Measurements from ENCODE around the gene RER1.
"Not testable (repeated sequence)": the region's sequence is repeated elsewhere in the genome, so short reads cannot be mapped to it uniquely, and the experiment has no call there.

RER1 gene

DNA sequence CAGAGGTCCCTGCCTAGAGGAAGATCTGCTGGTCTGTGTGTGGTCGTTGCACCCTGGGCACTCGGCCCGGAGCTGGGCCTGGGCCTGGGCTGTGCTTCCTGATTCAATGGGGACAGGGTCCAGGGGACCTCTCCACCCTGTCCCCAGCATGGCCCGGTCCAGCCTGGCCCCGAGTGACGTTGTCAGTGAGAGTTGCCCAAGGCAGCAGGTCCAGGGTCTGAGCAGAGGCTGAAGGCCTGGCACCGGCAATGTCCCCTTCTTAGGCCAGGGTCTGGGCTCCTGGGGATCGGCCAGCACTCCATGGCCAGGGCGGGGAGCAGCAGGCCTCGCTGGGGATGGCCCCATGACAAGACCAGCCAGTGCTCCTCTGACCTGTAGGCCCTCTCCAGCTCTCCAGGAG lies 36.3 kb downstream of the RER1 start:
- no peak for DNase-seq (ENCODE audit: low read depth)

DNA sequence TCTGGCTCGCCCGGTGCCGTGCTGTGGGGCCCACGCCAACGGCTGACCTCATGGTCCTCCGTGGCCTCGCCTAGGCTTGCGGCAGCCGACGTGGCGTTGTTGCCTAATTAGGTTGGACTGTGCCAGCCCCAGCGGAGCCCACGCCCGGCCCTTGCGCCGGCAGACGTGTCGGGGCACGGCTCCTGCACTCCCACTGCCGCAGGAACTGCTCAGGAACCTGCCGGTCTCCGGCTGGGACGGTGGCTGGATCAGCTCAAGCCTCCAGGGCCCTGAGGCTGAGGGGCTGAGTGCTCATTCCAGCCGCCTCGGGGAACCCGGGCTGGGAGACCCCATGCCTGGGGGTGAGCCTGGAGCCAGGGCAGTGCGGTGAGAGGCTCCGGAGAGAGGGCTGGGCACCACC lies 36.8 kb downstream of the RER1 start:
- no peak for DNase-seq (ENCODE audit: low read depth)

DNA sequence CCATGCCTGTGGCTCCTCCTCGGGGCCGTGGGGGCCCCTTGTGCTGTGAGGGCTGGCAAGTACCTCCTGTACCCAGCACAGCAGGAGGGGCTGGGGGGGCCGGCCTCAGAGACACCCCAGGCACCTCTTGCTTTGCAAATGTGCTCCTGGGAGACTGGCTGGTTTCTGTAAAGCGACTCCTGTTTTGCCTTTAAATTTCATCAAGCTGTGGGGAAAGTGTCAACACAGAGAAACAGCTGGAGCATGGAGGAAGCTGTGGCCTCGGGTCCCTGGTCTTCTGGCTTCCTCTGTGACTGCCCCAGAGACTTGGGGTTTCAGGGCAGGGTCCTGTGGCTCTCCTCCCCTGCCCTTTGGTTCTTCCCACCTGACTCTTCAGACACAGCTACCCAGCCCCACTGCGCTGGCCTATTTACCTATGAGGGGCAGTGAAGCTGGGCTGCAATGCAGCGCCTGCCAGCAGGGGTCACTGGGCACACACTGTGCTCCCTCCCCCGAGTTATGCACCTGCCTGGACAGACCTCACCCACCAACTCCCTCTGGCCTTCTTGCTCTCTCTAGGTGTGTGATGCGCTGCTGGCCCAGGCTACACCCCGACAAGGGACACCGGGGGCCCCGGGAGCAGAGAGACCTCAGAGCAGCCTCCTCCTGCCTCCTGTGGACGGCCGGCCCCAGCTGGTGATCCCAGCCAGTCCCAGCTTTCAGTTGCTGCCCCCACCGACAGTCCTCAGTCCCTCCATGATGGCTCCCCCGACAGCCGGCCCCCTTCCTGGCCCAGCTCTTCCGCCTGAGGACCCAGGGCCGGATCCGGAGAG lies 38.3 kb downstream of the RER1 start:
- DNase-seq (ENCODE audit: low read depth) = no peak

DNA sequence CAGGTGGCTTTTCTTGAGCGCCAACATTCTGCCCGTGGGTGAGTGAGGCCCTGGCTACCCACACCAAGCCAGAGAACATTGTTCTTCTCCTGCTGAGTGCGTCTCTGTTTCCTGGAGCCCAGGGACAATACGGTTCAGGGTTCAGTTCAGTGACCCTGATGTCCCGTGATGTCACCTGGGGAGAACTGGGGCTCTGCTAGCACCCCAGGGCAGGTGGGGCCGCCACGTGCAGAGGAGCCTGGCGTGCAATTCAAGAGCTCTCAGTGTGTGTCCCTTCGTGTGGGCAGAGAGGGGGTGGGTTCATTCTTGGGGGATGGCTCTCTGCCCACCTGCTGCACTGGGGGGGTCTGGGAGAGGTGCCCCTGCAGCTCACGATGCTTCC lies 38.9 kb downstream of the RER1 start:
- DNase-seq (ENCODE audit: low read depth) = no peak

DNA sequence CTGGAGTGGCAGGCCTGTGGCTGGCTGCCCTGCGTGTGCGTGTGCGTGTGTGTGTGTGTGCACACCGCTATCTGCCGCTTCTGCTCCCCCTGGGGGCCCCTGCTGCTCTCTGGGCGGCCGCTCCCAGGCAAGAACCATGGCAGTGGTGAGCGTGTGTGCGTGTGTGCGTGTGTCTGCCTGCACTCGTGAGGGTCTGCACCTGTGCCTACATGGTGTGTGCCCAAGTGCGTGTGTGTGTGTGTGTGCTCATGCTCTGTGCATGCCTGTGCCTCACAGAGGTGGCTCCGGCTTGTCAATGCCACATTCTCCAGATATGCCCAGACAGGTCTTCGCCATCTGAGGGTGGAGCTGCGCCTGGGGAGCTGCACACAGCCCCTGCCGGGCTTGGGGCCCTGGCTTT lies 39.5 kb downstream of the RER1 start:
- no peak for DNase-seq (ENCODE audit: low read depth)

DNA sequence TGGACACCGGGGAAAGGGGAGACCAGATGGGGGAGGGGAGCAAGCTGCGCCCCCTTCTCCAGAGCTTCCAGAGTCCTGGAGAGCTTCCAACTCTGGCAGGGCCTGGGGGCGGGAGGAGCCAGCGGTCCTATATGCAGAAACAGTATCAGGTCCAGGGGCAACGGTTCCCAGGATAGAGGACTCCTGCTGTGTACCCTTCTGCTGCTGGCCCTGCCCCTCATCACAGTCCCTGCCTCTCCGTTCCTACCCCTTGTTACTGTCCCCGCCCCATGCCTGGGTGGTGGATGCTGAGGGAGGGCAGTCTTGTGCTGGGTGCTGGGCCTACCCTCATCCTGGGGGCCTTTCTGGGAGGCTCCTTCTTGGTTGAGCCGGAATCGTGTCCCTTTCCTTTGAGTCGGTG lies 39.9 kb downstream of the RER1 start:
- DNase-seq (ENCODE audit: low read depth) = no peak

DNA sequence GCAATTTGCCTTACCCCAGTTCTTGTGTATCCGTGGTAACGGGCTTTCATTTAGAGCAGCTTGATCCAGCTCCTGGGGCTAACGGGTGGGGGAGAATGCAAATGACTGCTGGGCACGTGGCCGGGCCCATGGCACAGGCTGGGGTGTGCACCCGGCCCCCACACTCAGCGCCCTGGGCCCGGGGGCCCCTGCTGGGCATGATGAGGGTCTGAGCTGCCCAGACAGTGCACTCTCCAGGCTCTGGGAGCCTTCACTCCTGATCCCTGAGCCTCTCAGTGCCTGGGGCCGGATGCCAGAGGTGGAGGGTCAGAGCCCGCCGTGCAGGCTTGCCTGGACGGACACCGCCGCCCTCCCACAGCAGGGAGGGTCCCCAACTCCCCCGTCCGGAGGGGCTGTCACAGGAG lies 40.8 kb downstream of the RER1 start:
- no peak for DNase-seq (ENCODE audit: low read depth)

DNA sequence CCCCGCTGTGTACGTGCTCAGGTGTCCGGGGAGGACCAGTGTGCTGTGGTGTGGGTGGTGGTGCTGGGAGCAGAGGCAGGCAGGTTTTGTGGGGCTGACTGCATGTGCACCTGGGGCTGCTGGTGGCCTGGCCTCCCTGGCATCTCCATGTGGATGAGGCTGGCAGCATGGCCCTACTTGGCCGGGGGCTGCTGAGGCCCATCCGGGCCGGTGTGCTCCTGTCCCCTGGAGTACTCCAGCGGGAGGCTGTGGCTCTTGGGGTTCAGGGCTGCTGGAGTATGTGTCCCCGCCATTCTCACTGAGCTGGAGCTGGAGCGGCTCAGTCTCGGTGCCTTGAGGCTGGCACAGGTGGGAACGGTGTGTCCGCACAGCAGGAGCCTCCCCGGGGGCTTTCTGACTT lies 41.6 kb downstream of the RER1 start:
- no peak for DNase-seq (ENCODE audit: low read depth)

DNA sequence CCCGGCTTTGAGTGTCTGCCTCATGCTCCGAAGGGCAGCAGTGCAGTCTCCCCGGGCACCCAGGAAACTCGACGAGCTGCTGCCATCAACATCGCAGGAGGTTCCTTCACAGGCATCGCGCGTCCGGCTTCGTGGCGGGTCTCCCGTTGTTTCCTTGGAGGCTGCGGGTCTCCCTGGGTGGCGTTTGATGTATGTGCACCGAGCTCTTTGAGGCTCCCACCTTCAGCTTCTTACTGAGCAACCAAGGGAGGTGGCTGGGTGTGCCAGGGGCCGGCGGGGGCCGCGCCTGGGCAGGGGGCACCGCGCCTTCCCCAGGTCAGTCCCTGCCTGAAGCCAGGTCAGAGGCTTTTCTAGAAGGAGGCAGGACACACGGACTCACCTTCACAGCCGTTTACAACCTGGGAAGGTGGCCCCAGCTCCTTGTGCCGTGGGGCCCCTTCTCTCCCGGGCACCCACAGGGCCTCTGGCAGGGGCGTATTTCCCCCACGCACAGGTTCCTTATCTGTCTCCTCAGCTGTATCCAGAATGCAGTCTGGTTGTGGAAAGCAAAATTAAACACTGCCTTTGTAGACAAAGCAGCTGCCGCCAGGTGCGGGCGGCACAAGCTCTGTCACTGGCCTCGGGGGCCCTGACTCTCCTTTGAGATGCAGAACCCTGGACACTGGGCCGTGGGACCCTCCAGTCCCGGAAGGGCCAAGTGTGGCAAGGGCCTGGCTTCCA lies 42.5 kb downstream of the RER1 start:
- no peak for DNase-seq (ENCODE audit: low read depth)

DNA sequence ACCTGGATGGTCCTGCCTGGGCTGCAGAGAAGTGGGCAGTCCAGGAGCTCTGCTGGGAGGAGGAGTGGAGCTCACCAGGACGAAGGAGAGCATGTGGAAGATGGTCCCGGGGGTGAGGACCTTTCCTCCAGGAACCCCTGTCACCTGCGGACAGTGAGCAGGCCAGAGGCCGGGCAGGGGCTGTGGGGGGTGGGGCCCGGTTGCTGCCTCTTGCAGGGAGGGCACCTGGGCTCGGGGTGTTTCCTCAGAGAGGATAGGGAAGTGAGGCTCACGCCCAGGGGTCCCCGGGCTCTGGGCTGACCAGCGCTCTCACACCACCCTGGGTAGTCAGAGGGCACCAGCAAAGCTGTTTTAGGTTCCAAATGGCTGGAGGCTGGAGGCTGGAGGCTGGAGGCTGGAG lies 43.5 kb downstream of the RER1 start:
- DNase-seq (ENCODE audit: low read depth) = no peak

DNA sequence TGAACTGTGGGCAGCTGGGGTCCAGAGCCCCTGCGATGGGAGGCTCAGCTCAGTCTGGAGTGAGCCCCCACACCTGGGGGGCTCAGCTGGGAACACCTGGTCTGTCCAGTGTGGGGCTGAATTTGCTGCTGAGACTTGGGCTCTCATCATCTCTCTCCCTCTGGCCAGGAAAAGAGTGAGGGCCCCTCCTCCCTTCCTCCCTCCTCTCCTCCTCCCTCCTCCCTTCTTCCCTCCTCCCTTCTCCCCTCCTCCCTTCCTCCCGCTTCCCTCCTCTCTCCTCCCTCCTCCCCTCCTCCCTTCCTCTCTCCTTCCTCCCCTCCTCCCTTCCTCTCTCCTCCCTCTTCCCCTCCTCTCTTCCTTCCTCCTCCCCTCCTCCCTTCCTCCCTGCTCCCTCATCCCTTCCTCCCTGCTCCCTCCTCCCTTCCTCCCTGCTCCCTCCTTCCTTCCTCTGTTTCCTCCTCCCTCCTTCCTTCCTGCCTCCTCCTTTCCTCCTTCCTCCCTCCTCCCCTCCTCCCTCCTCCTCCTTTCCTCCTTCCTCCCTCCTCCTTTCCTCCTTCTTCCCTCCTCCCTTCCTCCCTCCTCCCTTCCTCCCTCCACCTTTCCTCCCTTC lies 44.2 kb downstream of the RER1 start:
- no peak for DNase-seq (ENCODE audit: low read depth)

DNA sequence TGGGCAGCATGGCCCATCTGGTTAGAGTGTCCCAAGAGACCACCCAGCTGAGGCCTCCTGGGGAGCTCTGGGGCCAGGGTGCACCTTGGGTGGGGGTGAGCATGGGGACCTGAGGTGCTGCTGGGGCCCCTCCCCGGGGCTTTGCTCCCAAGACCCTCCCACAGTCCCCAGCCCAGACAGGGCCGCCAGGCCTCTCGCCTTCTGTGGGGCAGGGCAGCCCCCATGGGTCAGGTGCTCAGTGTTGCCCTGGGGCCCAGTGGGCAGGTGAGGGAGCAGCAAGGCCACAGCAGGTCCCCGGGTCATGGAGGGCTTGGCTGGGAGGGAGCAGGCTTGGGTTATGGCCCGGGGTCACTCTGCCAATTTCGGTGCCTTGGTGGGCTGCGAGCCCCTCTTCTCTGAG lies 45.2 kb downstream of the RER1 start:
- DNase-seq (ENCODE audit: low read depth) = no peak

DNA sequence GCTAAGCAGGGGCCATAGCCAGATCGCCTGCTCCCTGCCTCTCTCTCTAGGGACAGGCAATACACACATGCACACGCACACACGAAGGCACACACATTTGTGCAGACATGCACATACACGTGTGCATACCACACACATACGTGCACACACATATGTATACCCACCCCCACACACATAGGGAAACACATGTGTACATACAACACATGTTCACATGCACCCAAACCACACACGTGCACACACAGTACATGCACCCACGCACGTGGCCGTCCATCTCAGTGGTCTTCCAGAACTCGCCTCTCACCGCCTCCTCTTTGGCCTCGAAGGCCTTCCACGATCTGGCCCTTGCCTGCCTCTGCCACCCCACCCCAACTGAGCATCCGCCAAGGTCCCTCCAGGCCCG lies 46.0 kb downstream of the RER1 start:
- DNase-seq (ENCODE audit: low read depth) = no peak

DNA sequence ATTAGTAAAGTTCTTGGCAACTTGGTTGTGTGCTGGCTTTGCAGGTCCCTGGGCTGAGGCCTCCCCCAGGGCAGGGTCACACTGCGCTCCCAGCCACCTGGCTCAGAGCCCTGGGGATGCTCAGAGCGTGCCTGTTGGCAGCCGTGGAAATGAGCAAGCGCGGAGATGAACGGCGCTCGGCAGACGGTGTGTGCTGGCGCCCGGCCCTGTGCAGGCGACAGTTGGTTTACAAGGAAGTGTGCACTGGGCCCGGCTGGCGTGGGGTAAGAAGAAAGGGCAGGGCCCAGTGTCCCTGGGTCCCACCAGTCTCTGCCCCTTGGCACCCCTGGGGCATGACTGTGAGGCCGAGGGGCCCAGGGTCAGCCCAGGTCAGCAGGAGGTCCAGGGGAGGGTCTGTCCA lies 46.4 kb downstream of the RER1 start:
- no peak for DNase-seq (ENCODE audit: low read depth)

DNA sequence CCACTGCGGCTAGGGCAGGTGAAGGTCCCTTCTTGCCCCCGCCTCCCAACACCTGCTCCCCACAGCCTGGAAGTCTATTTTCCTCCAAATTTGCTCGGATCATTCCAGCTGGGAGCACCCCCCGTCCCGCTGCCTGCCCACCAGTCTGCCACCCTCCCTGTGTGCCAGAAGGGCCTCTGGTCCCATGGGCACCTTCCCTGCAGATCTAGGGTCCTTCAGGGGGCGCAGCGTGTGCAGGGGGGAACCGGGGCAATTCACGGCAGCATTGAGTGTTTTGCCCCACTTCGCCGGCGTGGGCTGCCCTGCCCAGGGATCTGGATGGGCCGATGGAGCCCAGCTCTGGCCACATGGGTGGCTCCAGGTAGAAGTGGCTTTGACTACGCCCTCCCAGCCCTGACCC lies 47.0 kb downstream of the RER1 start:
- no peak for DNase-seq (ENCODE audit: low read depth)

DNA sequence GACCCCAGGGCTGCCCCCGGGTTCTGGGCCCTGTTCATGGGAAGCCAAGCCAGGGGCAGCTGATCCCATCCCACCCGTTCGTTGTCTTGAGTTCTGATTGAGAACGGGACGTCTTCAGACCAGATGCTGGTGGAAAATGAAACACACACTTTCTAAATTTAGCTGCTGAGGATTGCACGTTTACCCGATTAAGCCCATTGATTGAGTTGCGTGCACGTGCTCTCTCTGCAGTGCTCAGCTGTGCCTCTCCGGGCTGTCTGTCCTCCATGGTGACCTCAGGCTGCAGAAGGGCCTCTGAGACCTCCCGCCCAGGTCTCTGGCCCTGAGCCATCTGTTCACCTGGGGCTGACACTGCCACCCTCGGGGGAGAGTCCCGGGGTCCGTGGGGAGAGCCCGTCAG lies 47.7 kb downstream of the RER1 start:
- DNase-seq (ENCODE audit: low read depth) = no peak

DNA sequence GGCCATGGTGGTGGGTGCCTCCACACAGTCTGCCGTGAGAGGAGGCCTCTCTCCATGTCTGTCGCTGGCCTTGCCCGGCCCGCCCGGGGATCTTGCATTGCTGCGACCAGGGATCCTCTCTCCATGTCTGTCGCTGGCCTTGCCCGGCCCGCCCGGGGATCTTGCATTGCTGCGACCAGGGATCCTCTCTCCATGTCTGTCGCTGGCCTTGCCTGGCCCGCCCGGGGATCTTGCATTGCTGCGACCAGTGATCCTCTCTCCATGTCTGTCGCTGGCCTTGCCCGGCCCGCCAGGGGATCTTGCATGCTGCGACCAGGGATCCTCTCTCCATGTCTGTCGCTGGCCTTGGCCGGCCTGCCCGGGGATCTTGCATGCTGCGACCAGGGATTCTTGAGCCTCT lies 48.7 kb downstream of the RER1 start:
- not testable (repeated sequence) for DNase-seq (ENCODE audit: low read depth)

DNA sequence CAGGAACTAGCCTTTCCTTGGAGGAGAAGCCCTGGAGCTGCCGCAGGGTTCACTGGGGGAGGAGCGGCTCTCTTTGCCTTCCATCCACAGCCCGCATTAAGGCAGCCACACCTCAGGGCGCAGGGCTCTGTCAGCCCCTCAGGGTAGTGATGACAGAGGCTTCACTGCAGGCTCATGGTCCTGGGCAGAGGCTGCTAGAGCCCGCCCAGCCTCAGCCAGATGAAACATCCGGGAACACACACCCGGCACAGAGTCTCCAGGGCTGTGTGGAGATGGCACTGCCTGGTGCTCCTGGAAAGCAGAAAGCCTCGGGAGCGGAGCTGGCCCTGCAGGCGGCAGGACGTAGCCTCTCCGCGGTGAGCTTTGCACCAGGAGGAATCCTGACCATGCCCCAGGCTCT lies 50.1 kb downstream of the RER1 start:
- no peak for DNase-seq (ENCODE audit: low read depth)

DNA sequence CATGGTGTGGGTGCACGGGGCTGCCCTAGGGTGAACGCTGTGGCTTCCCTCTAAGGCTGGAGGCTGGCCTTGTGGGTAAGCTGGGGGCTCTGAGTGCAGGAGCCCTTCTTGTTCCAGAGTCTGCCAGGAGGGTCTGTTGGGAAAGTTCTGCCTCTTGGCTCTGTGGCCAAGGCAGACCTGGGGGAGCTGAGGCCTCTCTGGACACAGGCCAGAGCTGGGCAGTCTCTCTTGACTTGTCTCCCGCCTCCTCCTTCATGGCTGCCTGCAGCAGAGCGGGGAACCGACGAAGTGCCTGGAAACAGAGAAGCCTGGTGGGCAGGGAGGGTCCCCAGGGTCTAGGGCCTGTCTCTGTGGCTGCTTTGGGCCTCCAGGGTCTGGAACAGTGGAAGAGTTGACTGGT lies 51.0 kb downstream of the RER1 start:
- DNase-seq (ENCODE audit: low read depth) = no peak

DNA sequence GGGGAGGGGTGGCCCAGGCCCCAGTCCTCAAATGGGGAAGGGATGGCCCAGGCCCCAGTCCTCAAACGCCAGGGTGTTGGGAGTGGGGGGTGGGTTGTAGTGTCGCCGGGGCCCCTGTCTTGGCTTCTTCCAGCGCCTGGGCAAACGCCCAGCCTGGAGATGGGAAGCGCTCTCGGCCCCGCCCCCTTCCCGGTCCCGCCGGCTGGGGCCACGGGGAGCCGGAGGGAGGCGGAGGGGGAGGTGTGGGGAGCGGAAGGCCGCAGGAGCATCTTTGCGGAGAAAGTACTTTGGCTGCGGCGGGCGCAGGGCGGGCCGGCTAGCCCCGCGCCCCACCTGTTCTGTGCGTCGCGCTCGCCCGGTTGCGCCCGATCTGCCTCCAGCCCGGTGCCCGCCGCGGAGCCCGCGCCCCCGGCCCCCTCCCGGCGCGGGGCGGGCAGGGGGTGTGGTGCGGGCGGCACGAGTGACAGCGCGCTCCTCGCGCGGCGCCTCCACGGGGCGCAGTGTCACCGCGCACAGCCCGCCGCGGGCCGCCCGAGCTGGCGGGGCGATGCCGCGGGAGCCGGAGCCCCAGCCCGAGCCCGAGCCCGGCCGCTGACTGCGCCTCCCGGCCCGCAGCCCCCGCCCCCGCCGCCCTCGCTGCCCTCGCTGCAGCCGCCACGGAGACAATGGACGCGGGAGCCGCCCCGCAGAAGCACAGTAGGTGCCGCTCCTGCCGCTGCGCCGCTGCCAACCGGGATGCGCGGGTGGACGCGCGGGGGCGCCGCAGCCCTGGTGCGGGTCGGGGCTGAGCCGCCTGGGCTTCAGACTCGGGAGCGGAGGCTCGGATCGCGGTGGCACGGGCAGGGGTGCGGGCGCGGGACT lies 51.9 kb downstream of the RER1 start:
- DNase-seq (ENCODE audit: low read depth) = no peak

DNA sequence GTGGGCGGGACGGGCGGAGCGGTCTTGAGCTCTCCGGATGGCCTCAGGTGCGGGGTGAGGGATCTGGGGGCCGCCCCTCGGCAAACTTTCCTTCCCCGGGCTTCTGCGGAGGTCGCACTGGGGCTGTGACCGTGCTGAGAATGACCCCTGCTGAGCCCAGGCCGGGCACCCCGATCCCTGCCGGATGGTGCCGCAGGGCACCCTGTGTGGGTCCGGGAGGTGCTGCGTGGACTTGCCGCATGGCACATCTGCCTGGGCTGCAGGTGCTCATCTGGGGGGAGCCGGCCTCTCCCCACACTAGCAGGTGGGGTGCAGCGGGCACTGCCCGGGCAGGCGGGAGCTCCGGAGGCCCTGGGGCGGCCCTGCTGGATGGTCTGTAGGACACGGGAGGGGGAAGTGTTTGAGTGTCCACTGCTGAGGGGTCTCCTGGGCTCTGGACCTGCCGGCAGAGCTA lies 52.5 kb downstream of the RER1 start:
- no peak for DNase-seq (ENCODE audit: low read depth)

DNA sequence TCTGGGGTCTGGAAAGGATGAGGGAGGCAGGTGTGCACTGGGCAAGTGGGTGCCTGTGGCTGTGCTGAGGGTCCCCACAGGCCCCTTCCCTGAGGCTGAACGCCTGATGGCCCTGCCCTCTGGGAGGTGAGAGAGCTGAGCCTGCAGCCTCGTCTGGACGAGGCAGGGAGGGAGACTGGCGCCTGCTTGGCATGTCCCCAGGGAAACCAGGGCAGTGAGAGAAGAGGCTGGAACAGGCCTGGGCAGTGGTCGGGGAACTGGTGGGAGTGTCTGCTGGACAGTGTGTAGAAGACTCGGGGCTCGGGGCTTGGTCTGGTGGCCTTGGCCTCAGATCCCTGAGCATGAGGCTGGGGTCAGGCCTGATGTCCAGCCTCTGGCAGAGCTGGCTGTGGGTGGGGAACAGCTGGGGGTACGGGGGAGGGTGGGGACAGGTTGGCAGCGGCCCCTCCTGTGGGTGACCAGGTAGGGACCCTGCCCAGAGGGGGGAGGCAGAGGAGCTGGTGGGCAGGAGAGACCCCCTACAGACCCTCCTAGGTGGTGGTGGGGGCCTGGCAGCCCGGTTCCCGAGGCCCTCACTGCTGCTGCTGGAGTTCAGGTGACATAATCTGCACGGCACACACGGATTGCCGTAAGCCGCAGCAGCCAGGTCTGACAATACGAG lies 53.7 kb downstream of the RER1 start:
- no peak for DNase-seq (ENCODE audit: low read depth)

Data from stimulated activated CD8-positive, alpha-beta memory T cell treated with anti-CD3 and anti-CD28 coated beads, Interleukin-12 subunit alpha, Interleukin-12 subunit beta, amount 100 ng/mL, for 1 hour (primary cell).